Measurements from ENCODE around the gene TXNDC2.

DNA sequence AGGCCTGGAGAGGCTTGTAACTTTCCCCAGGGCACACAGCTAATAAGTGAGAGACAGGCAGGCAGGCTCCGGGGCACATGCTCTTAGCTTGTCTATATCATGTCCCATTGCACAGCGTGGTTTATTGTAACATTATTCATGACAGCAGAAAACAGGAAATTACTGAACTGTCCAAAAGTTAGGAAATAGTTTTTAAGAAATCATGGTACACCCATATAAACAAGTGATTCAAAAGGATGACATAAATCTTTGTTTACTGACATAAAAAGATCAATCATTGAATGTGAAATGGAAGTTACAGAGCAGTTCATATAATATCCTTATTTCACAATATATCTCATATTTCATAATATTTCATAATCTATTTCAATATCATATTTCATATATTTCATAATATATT, 34.3 kb upstream of the TXNDC2 start:
- no peak for TF ChIP-seq ZFX (IDR thresholded peaks at IDR 0.05)
- TF ChIP-seq, protein P1, sequence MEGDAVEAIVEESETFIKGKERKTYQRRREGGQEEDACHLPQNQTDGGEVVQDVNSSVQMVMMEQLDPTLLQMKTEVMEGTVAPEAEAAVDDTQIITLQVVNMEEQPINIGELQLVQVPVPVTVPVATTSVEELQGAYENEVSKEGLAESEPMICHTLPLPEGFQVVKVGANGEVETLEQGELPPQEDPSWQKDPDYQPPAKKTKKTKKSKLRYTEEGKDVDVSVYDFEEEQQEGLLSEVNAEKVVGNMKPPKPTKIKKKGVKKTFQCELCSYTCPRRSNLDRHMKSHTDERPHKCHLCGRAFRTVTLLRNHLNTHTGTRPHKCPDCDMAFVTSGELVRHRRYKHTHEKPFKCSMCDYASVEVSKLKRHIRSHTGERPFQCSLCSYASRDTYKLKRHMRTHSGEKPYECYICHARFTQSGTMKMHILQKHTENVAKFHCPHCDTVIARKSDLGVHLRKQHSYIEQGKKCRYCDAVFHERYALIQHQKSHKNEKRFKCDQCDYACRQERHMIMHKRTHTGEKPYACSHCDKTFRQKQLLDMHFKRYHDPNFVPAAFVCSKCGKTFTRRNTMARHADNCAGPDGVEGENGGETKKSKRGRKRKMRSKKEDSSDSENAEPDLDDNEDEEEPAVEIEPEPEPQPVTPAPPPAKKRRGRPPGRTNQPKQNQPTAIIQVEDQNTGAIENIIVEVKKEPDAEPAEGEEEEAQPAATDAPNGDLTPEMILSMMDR (conservative IDR thresholded peaks at IDR 0.05), result no peak

All from C4-2B (cell line).